ENCODE results near the gene FLYWCH2. TPM values are rescaled to one million over a fixed set of nuclear protein-coding genes. Genes with fewer than 3 reads are reported as not detected.

The FLYWCH2 gene
- total and polyA plus RNA-seq, 2 donors (not counting 3 experiments of a cell fraction or from before 2014, with no cell fraction given): 18.3 to 34.6 TPM

DNA sequence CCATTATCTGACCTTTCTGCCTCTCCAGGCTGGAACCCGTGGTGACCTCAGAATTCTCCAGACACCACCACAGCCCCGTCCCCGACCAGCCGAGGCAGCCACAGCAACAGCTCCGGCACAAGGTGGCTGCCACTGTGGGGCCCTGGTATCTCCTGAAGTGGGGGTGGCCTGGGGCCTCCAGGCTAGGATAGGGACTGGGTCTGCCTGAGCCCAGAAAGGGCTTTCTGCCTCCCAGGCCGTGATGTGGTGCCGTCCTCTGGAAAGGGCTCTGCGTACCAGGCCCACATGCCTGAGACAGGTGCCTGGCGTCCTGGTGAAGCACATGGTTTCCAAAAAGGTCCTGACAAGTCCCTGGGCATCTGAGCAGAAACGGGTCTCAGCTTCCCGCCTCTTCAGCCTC, 45.8 kb downstream of the FLYWCH2 start:
- Histone ChIP-seq H3K36me3 (ENCODE audit: control insufficient read depth in 2 of 2, extremely low read depth in 1 of 2, insufficient read depth in 2 of 2, low read length in 2 of 2) (peaks cover 2 to 15% of the 10 kb centered on the region in 2 experiments), H3K27ac (ENCODE audit: insufficient read depth, low read depth, low read length) (no peak overlapping the region), H3K4me1 (ENCODE audit: control insufficient read depth, extremely low read depth, insufficient read depth, low read length) (peaks cover 2% of the 10 kb centered on the region), H3K4me2 (ENCODE audit: insufficient read depth, low read length) (no peak overlapping the region), H3K79me2 (ENCODE audit: control insufficient read depth, insufficient read depth, low read length) (no peaks in the 10 kb centered on the region), H3K9me1 (replicated peaks; ENCODE audit: control insufficient read depth, extremely low read depth, insufficient read depth, low read length) (no peaks in the 10 kb centered on the region), H3K9me3 (replicated peaks; ENCODE audit: control insufficient read depth, insufficient read depth, low read length) (no peaks in the 10 kb centered on the region), H3K9ac (replicated peaks; ENCODE audit: extremely low read depth, insufficient read depth, low read length) (no peak overlapping the region), H3K4me3 (replicated peaks in 1 of 3; ENCODE audit: insufficient read depth in 1 of 3, low read depth in 1 of 3, low read length in 3 of 3) (no peak overlapping the region), H3K27me3 (ENCODE audit: control insufficient read depth in 2 of 2, insufficient read depth in 2 of 2, low read length in 2 of 2) (no peaks in the 10 kb centered on the region), H2AFZ (ENCODE audit: low read depth, low read length) (no peak overlapping the region), H4K20me1 (replicated peaks; ENCODE audit: control insufficient read depth, extremely low read depth, insufficient read depth, low read length) (no peaks in the 10 kb centered on the region)
- BruUV-seq (replicated peaks): no TSS peak
- no peak for TF ChIP-seq JUN (IDR thresholded peaks at IDR 0.05; ENCODE audit: borderline replicate concordance, insufficient read depth, insufficient read length, low read depth)
- ChIA-PET POLR2A (no interaction called here), CTCF (no interaction called here)
- intact Hi-C loops (cut with micrococcal nuclease) (no loop called here), dilution Hi-C loops (cut with MboI; ENCODE audit: extremely low pct_ligation_motif_present, low sequenced_read_pairs) (no loop called here)
- no peak for DNase-seq (ENCODE audit: low read depth, low spot score)
- FAIRE-seq: no peak

DNA sequence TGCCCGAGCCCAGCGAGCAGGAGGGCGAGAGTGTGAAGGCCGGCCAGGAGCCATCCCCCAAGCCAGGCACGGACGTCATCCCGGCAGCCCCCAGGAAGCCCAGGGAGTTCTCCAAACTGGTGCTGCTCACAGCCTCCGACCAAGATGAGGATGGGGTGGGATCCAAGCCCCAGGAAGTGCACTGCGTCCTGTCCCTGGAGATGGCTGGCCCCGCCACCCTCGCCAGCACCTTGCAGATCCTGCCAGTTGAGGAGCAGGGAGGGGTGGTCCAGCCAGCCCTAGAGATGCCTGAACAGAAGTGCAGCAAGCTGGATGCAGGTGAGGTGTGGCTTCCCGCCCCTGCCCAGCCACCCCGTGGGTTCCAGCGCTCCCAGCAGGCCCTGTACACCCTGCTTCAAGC, 46.7 kb downstream of the FLYWCH2 start:
- no TSS peak for BruUV-seq (replicated peaks)
- Histone ChIP-seq H3K9me1 (replicated peaks; ENCODE audit: control insufficient read depth, extremely low read depth, insufficient read depth, low read length) (no peaks in the 10 kb centered on the region), H3K4me1 (ENCODE audit: control insufficient read depth, extremely low read depth, insufficient read depth, low read length) (peaks cover 2% of the 10 kb centered on the region), H3K4me2 (ENCODE audit: insufficient read depth, low read length) (no peak overlapping the region), H2AFZ (ENCODE audit: low read depth, low read length) (no peak overlapping the region), H3K9ac (replicated peaks; ENCODE audit: extremely low read depth, insufficient read depth, low read length) (no peak overlapping the region), H3K79me2 (ENCODE audit: control insufficient read depth, insufficient read depth, low read length) (no peaks in the 10 kb centered on the region), H3K4me3 (replicated peaks in 1 of 3; ENCODE audit: insufficient read depth in 1 of 3, low read depth in 1 of 3, low read length in 3 of 3) (no peak overlapping the region), H3K27ac (ENCODE audit: insufficient read depth, low read depth, low read length) (no peak overlapping the region), H3K9me3 (replicated peaks; ENCODE audit: control insufficient read depth, insufficient read depth, low read length) (no peaks in the 10 kb centered on the region), H3K27me3 (ENCODE audit: control insufficient read depth in 2 of 2, insufficient read depth in 2 of 2, low read length in 2 of 2) (no peaks in the 10 kb centered on the region), H3K36me3 (ENCODE audit: control insufficient read depth in 2 of 2, extremely low read depth in 1 of 2, insufficient read depth in 2 of 2, low read length in 2 of 2) (peaks cover 2 to 18% of the 10 kb centered on the region in 2 experiments), H4K20me1 (replicated peaks; ENCODE audit: control insufficient read depth, extremely low read depth, insufficient read depth, low read length) (no peaks in the 10 kb centered on the region)
- no peak for FAIRE-seq
- dilution Hi-C loops (cut with MboI; ENCODE audit: extremely low pct_ligation_motif_present, low sequenced_read_pairs): no loop called here
- POLR2A ChIA-PET: no interaction called here
- CTCF ChIA-PET: no interaction called here
- no peak for DNase-seq (ENCODE audit: low read depth, low spot score)
- no peak for TF ChIP-seq JUN (IDR thresholded peaks at IDR 0.05; ENCODE audit: borderline replicate concordance, insufficient read depth, insufficient read length, low read depth)
- no peak for TF ChIP-seq EZH2 (IDR thresholded peaks at IDR 0.05; ENCODE audit: borderline replicate concordance, low read depth, low read length, severe bottlenecking)
- TF ChIP-seq GATA2 (IDR thresholded peaks at IDR 0.05; ENCODE audit: insufficient read depth, insufficient read length, low read depth, low read length): no peak
- TF ChIP-seq MYC (IDR thresholded peaks at IDR 0.05; ENCODE audit: low read depth, low read length): no peak
- TF ChIP-seq POLR2A (IDR thresholded peaks at IDR 0.05; ENCODE audit: low read depth, low read length): no peak
- TF ChIP-seq, protein P1, sequence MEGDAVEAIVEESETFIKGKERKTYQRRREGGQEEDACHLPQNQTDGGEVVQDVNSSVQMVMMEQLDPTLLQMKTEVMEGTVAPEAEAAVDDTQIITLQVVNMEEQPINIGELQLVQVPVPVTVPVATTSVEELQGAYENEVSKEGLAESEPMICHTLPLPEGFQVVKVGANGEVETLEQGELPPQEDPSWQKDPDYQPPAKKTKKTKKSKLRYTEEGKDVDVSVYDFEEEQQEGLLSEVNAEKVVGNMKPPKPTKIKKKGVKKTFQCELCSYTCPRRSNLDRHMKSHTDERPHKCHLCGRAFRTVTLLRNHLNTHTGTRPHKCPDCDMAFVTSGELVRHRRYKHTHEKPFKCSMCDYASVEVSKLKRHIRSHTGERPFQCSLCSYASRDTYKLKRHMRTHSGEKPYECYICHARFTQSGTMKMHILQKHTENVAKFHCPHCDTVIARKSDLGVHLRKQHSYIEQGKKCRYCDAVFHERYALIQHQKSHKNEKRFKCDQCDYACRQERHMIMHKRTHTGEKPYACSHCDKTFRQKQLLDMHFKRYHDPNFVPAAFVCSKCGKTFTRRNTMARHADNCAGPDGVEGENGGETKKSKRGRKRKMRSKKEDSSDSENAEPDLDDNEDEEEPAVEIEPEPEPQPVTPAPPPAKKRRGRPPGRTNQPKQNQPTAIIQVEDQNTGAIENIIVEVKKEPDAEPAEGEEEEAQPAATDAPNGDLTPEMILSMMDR (IDR thresholded peaks at IDR 0.05; ENCODE audit: extremely low read depth in 1 of 2, insufficient read depth in 1 of 2, low read depth in 1 of 2, low read length in 2 of 2): no peak
- TF ChIP-seq, protein P2, sequence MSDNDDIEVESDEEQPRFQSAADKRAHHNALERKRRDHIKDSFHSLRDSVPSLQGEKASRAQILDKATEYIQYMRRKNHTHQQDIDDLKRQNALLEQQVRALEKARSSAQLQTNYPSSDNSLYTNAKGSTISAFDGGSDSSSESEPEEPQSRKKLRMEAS (IDR thresholded peaks at IDR 0.05; ENCODE audit: insufficient read depth, insufficient read length): no peak
- TF ChIP-seq POLR2AphosphoS5 (IDR thresholded peaks at IDR 0.05; ENCODE audit: insufficient read depth, low read depth, low read length): no peak
- TF ChIP-seq FOS (IDR thresholded peaks at IDR 0.05; ENCODE audit: borderline replicate concordance, insufficient read depth, low read length): no peak
- intact Hi-C loops (cut with micrococcal nuclease): no loop called here

All from endothelial cell of umbilical vein (primary cell).